H1 (cell line): ENCODE results near the gene ACSM2B. TPM values are rescaled to one million over a fixed set of nuclear protein-coding genes. Genes with fewer than 3 reads are reported as not detected.

Experiments used
- EGR1 ChIP-seq: IDR thresholded peaks from 2 replicates; pipeline ENCODE4 v1.6.1; 2011; ENCODE audit warnings: low read depth, low read length, borderline replicate concordance
- SIX5 ChIP-seq: IDR thresholded peaks from 2 replicates; pipeline ENCODE4 v1.6.1; 2011; ENCODE audit warnings: mild to moderate bottlenecking, low read depth, low read length
- polyA plus RNA-seq, 7 experiments: library from polyadenylated mRNA; depleted of rRNA in 3 of 7; stranded (reverse) in 5 of 7; unstranded in 2 of 7; fragments of >200 nt in 5 of 7; fragments of 200-250 nt in 2 of 7; gene quantifications; 1 replicate in 5 of 7; 2 replicates in 1 of 7; 4 replicates in 1 of 7; pipeline versions ENCODE4 v1.2.1 to v1.2.3, GENCODE V29; 2011 to 2013; ENCODE audit warnings: missing spikeins in 2 of 7, mixed read lengths in 2 of 7
- total RNA-seq: library from RNA; stranded (reverse); fragmentation: NEBNext Ultra II Directional; extraction: Animal tissue kit (Norgen Biotek cat#: 25700); gene quantifications from 2 replicates; pipeline ENCODE4 v1.2.1, GENCODE V29; 2021

Gene ACSM2B
- total and polyA plus RNA-seq, 2 of the 8 experiments (the other 6 are each of a cell fraction or from before 2014, with no cell fraction given): not detected

DNA sequence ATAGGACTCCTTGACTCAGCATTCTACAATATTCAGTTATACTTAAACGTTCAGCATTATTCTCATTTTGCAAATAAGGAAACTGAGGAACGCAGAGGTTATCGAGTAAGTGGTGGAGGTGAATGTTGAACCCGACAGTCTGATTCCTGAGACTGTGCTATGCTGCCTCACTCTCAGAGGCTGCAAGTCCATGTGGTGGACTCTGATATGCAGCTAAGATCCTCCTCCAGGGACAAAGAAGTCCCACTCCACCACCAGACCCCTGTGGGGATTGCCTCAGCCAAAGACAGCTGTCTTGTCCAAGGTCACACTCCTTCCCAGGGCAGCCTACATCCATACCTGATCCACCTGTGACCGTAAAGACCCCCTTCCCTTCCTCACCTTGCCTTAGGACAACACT is 37.5 kb downstream of the ACSM2B start (continued):
- TF ChIP-seq EGR1: no peak
- TF ChIP-seq SIX5: no peak
- TF ChIP-seq, all 59 proteins: peak for 0
